Central memory CD4-positive, alpha-beta T cell (primary cell): ENCODE results near the gene AZU1.

Experiments
- DNase-seq: peaks from one replicate; pipeline ENCODE4 v3.0.0; 2022

AZU1 gene

DNA sequence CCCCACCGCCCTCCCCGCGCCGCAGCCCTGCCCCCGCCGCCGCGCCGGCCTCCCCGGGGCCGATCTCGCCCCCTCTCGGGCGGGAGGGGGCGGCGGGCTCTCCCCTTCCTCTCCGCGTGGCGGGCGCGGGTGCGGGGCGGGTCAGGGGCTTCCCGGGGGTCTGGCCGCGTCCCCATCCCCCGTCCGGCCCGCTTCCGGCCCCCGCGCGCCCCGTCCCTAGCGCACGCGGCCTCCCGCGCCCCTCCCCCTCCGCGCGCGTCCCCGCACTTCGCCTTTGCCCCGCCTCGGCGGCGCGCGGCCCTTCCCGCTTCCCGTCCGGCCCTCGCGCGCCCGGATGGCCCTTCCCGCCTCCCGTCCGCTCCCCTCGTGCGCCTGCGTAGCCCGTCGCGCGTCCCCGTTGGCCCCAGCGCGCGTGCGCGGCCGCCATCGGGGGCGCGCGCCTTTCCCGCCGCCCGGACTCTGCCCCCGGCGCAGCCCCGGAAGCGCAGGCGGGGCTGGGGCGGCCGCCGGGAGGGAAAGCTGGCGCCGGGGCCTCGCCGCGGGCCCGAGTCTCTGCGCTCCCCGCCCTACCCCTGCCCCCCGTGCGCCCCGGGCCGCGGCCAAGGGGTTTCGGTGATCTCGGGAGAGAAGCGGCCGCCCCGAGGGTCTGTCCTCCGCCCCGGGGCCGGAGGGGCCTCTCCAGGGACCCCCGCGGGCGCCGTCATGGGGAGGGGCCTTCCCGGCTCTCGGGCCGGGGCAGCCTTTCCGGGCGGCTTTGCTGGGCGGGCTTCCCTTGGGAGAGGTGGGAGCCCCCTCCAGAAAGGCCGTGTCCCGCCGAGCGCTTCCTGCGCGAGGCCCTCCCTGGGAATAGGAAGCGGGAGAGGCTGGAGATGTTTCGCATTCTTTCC lies 29.9 kb upstream of the AZU1 start:
- peak; percentile 86 for DNase-seq

- DNase-seq, result no peak
Observed at GRCh38 chr19:798415-799075, 29.1 kb upstream of the AZU1 start.

- no peak for DNase-seq
Observed at GRCh38 chr19:799076-799881, 28.4 kb upstream of the AZU1 start.

- no peak for DNase-seq
Observed at GRCh38 chr19:800360-801029, 27.1 kb upstream of the AZU1 start.

- no peak for DNase-seq
Observed at GRCh38 chr19:801030-801860, 26.4 kb upstream of the AZU1 start.

DNA sequence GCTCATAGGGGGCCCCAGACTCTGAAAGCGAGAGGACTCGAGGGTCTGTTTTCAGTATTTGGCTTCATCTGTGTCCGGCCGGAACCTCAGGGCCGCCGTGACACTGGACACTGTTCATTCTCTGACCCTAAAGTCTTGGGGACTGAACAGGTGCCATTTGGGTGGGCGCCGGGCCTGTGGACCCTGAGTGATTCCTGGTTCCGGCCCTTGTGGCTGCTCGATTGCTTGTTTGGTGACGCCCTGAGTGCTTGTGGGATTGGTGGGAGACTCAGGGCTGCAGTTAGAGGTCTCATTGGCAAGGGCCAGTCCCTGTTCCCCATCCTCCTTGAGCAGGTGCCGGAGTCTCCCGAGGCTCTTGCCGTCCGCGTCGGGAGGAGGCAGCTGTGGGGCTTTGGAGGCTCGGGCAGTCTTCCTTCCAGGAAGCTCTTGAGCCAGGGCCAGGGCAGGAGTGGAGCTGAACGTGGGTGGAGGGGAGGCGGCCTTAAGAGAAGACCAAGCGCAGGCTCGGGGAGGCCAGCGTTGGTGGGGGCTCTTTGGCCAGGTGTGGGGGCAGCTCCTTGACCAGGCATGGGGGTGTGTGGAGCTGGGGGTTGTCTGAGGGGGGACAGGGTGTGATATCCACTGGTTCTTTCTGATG lies 25.7 kb upstream of the AZU1 start:
- no peak for DNase-seq

DNA sequence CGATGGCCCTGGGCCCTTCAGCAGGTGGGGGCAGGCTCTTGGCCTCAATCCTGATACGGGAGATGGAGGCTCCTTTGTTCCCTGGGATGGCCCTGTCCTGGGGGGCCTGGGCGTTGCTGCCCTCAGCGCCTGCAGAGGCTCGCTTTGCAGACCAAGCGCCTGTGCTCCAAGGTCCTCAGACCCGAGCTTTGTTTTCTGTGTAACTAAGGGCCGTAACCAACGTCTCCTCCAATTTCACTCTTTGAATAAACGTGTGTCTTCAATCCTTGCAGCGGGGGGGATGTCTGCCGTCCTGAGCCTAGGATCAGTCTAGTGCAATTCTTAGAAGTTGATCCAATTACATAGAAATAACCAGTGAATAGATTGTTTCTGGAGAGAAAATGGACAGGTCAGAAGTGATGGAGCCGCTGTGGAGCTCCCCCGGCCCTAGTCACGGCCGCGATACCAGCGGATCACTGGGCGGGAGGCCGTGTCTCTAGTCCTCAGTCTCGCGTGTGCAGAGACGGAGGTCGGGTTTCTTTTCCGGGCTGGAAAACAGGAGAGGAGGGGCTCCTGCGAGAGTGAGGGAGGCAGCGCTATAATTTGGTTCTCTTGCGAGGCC lies 25.0 kb upstream of the AZU1 start:
- no peak for DNase-seq

DNA sequence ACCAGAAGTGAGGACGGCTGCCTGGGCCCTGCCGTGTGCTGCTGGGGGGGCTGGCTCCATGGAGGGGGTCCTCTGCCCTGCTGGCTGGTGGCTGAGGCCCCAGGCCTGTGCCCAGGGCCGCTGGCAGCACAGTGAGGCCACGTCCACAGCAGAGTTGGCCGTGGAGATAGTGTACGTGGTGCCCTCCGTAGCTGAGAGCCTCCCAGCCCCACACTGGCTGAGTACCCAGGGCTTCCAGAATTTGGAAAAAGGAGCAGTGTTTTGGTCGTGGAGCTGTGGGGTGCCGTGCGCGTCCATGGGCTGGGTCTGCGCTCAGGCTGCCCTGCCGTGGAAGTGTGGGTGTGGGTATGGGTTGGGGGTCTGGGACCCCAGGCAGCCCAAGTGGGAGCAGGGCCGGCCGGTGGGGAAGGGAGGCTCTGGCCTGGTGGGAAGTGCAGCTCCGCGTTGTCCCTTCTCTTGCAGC lies 24.5 kb upstream of the AZU1 start:
- no peak for DNase-seq

GRCh38 chr19:803686-804418 lies 23.8 kb upstream of the AZU1 start:
- DNase-seq, result no peak

DNA sequence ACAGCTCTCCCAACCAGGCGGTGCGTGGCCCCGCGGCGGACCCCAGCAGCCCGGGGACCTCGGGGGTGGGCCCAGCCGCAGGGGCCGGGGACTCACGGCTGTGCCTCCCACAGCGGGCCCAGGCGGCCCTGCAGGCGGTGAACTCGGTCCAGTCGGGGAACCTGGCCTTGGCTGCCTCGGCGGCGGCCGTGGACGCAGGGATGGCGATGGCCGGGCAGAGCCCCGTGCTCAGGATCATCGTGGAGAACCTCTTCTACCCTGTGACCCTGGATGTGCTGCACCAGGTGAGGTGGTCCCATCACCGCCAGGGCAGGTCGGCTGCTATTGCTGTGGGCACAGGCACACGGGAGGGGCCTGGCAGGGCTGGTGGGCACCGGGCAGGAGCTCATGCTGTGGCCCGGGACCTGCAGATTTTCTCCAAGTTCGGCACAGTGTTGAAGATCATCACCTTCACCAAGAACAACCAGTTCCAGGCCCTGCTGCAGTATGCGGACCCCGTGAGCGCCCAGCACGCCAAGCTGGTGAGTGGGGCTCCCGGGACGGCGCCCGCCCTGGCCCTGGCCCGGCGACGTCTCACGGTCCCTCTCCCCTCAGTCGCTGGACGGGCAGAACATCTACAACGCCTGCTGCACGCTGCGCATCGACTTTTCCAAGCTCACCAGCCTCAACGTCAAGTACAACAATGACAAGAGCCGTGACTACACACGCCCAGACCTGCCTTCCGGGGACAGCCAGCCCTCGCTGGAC lies 23.0 kb upstream of the AZU1 start:
- DNase-seq, result no peak

DNA sequence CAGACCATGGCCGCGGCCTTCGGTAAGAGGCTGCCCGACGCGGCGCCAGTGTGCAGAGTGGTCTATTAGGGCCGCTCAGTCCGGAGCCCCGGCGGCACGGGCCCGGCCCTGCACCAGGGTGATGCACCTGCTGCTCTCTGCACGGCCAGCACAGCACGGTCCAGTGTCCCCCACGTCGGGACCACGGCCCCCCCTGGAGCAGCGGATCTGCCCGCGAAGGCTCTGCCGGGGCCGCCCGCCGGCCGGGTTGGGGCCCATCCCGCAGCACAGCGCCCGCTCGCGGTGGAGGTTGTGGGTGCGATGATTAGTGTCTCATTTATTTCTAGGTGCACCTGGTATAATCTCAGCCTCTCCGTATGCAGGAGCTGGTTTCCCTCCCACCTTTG lies 22.5 kb upstream of the AZU1 start:
- no peak for DNase-seq

GRCh38 chr19:805600-806550 lies 21.8 kb upstream of the AZU1 start:
- DNase-seq, result no peak

GRCh38 chr19:806815-807421 lies 20.7 kb upstream of the AZU1 start:
- DNase-seq, result no peak

DNA sequence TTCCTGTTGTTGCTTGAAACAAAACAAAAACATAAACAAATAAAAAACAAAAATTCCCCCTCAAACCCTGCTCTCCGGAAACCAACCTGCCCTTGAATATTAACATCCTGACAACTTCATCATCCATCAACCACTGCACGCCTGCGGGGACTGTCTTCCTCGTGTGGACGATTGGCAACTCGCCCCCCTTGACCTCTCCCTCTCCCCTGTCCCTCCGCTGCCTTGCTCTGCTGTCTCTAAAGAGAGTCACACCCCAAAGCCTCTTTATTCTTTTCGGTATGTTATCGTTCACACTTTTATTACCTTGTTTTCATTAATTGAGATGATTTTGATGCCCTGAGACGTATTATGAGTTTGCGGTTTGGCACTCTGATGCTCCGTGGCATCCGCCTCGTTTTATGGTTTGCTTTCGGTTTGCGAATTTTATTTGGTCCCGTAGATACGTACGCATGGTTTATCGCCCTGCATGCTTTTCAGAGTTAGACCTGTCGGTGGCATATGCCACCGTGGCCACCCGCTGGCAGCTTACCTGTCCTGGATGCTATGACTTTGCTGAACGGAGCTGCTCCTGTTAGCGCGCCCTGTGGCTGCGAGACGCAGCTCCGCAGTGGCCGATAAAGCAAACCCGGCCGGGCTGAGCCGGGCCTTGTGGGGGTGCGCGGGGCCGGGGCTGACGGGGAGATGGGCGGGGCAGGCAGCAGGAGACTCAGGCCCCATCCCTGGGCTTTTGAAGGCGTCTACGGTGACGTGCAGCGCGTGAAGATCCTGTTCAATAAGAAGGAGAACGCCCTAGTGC lies 19.8 kb upstream of the AZU1 start:
- no peak for DNase-seq

- no peak for DNase-seq
Observed at GRCh38 chr19:808423-808775, 19.2 kb upstream of the AZU1 start.

GRCh38 chr19:810077-810855 lies 17.4 kb upstream of the AZU1 start:
- DNase-seq, result no peak
